Keratinocyte (primary cell): Measurements from ENCODE around the gene DUSP2. TPM values are rescaled to one million over a fixed set of nuclear protein-coding genes. Genes with fewer than 3 reads are reported as not detected.

Source experiments
- DNase-seq: peaks from one replicate; pipeline ENCODE4 v3.0.0-alpha.2; 2011; ENCODE audit warnings: low read depth, missing footprints, low spot score
- FAIRE-seq: peaks from 2 replicates; lab custom pipeline; 2011; peaks lifted over from hg19 to GRCh38; lab: Jason Lieb, UNC
- H2AFZ ChIP-seq: 2 replicates; pipeline ENCODE4 v1.6.0; 2012; ENCODE audit warnings: low read length, control low read depth, inconsistent platforms; ENCODE audit not compliant: control insufficient read depth
- H3K27ac ChIP-seq: 2 replicates; pipeline ENCODE4 v1.5.1; 2011; ENCODE audit warnings: low read length; ENCODE audit not compliant: control insufficient read depth, insufficient read depth
- H3K27me3 ChIP-seq: 3 replicates; pipeline ENCODE4 v1.6.0; 2011; ENCODE audit warnings: low read length; ENCODE audit not compliant: control insufficient read depth, insufficient read depth; ENCODE audit errors: extremely low read depth
- H3K36me3 ChIP-seq, 2 experiments: 2 replicates in 1 of 2; 3 replicates in 1 of 2; pipeline ENCODE4 v1.5.1; 2011; ENCODE audit warnings: low read length in 2 of 2, mild to moderate bottlenecking in 1 of 2; ENCODE audit not compliant: control insufficient read depth in 2 of 2, insufficient read depth in 2 of 2; ENCODE audit errors: extremely low read depth in 1 of 2
- H3K4me1 ChIP-seq: 3 replicates; pipeline ENCODE4 v1.5.1; 2011; ENCODE audit warnings: low read length; ENCODE audit not compliant: control insufficient read depth, insufficient read depth; ENCODE audit errors: extremely low read depth
- H3K4me2 ChIP-seq: 3 replicates; pipeline ENCODE4 v1.6.0; 2011; ENCODE audit warnings: low read depth, low read length; ENCODE audit not compliant: control insufficient read depth, insufficient read depth; ENCODE audit errors: extremely low read depth
- H3K4me3 ChIP-seq, 3 experiments: fragments of 200-600 bp in 1 of 3; sonication (generic) in 1 of 3; 2 replicates in 2 of 3; 3 replicates in 1 of 3; pipeline ENCODE4 v1.5.1; 2011 to 2016; ENCODE audit warnings: low read length in 3 of 3, mild to moderate bottlenecking in 3 of 3, control low read depth in 2 of 3, inconsistent platforms in 1 of 3, low read depth in 1 of 3, mixed read lengths in 1 of 3, mixed run types in 1 of 3, moderate library complexity in 1 of 3; ENCODE audit not compliant: control insufficient read depth in 2 of 3, insufficient read depth in 2 of 3; ENCODE audit errors: extremely low read depth in 1 of 3
- H3K79me2 ChIP-seq: 2 replicates; pipeline ENCODE4 v1.6.0; 2012; ENCODE audit warnings: low read length; ENCODE audit not compliant: control insufficient read depth, insufficient read depth
- H3K9ac ChIP-seq: 3 replicates; pipeline ENCODE4 v1.6.0; 2011; ENCODE audit warnings: low read length; ENCODE audit not compliant: control insufficient read depth, insufficient read depth; ENCODE audit errors: extremely low read depth
- H3K9me1 ChIP-seq: 3 replicates; pipeline ENCODE4 v1.6.0; 2011; ENCODE audit warnings: low read length; ENCODE audit not compliant: control insufficient read depth, insufficient read depth; ENCODE audit errors: extremely low read depth
- H3K9me3 ChIP-seq: 2 replicates; pipeline ENCODE4 v1.5.1; 2012; ENCODE audit warnings: low read depth, low read length; ENCODE audit not compliant: control insufficient read depth
- H4K20me1 ChIP-seq: 3 replicates; pipeline ENCODE4 v1.6.0; 2011; ENCODE audit warnings: low read length; ENCODE audit not compliant: control insufficient read depth, insufficient read depth; ENCODE audit errors: extremely low read depth
- EZH2 ChIP-seq: IDR thresholded peaks from one replicate; pipeline ENCODE4 v1.6.1; 2012; ENCODE audit warnings: inconsistent platforms, mild to moderate bottlenecking, low read length, moderate library complexity
- dilution Hi-C: fragments of 300-500 bp; cut with MboI; formaldehyde crosslinking; loops from one replicate; pipeline ENCODE4 v1.7.0; 2020; ENCODE audit warnings: low sequenced_read_pairs; ENCODE audit not compliant: extremely low pct_ligation_motif_present
- polyA plus RNA-seq, 5 experiments: library from polyadenylated mRNA; depleted of rRNA in 3 of 5; stranded (reverse) in 3 of 5; stranded (forward) in 1 of 5; unstranded in 1 of 5; fragments of >200 nt; gene quantifications; 1 replicate in 1 of 5; 2 replicates in 3 of 5; 3 replicates in 1 of 5; pipeline versions ENCODE4 v1.2.1 to v1.2.3, GENCODE V29; 2011 to 2012; ENCODE audit warnings: missing spikeins in 2 of 5, low read depth in 1 of 5, low replicate concordance in 1 of 5
- TF ChIP-seq, protein P1 (sequence below), 3 experiments: IDR thresholded peaks in 1 of 3; conservative IDR thresholded peaks in 1 of 3; optimal IDR thresholded peaks in 1 of 3; 2 replicates in 2 of 3; 3 replicates in 1 of 3; pipeline versions ENCODE3 to v1.5.1; 2011; ENCODE audit warnings: low read length in 3 of 3, mild to moderate bottlenecking in 3 of 3, moderate library complexity in 2 of 3, control low read depth in 1 of 3, inconsistent platforms in 1 of 3; ENCODE audit not compliant: insufficient read depth in 2 of 3; ENCODE audit errors: extremely low read depth in 1 of 3

DUSP2 gene
- polyA plus RNA-seq, 1 donor (not counting 4 experiments of a cell fraction or from before 2014, with no cell fraction given): 1.2 TPM

DNA sequence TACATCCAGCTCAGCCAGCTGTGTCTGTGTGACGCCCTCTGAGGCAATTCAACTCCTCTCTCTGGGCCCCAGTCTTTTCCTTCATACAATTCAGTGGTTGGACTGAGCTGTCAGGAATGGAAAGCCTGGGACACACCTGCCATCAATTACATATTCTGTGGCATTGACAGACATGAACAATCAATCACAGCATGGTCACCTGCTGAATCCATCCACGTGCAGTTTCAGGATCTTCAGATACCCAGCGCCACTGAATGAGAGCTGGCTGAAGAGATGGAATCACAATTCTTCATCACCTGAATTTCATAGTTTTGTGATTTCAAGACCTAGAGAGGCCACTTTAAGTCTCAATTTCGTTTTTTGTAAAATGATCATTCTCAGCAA is 34.0 kb downstream of the DUSP2 start:
- FAIRE-seq: no peak
- H3K27ac ChIP-seq: no peak overlapping the region
- no peaks in the 10 kb centered on the region for H3K9me1 ChIP-seq
- no peak overlapping the region for H2AFZ ChIP-seq
- no peak overlapping the region for H3K9ac ChIP-seq
- no peaks in the 10 kb centered on the region for H3K79me2 ChIP-seq
- no peak for DNase-seq
- H4K20me1 ChIP-seq: no peaks in the 10 kb centered on the region
- dilution Hi-C loops: no loop called here
- no peak for TF ChIP-seq EZH2
- TF ChIP-seq, protein P1, sequence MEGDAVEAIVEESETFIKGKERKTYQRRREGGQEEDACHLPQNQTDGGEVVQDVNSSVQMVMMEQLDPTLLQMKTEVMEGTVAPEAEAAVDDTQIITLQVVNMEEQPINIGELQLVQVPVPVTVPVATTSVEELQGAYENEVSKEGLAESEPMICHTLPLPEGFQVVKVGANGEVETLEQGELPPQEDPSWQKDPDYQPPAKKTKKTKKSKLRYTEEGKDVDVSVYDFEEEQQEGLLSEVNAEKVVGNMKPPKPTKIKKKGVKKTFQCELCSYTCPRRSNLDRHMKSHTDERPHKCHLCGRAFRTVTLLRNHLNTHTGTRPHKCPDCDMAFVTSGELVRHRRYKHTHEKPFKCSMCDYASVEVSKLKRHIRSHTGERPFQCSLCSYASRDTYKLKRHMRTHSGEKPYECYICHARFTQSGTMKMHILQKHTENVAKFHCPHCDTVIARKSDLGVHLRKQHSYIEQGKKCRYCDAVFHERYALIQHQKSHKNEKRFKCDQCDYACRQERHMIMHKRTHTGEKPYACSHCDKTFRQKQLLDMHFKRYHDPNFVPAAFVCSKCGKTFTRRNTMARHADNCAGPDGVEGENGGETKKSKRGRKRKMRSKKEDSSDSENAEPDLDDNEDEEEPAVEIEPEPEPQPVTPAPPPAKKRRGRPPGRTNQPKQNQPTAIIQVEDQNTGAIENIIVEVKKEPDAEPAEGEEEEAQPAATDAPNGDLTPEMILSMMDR (optimal IDR thresholded peaks at IDR 0.05 in 1 of 3, IDR thresholded peaks at IDR 0.05 in 1 of 3, conservative IDR thresholded peaks at IDR 0.05 in 1 of 3; ENCODE audit: extremely low read depth in 1 of 3, insufficient read depth in 2 of 3, low read length in 3 of 3): no peak
- H3K27me3 ChIP-seq: peaks cover 21% of the 10 kb centered on the region
- no peaks in the 10 kb centered on the region for H3K4me1 ChIP-seq
- H3K9me3 ChIP-seq: no peaks in the 10 kb centered on the region
- H3K4me3 ChIP-seq: no peak overlapping the region
- no peaks in the 10 kb centered on the region for H3K36me3 ChIP-seq
- no peak overlapping the region for H3K4me2 ChIP-seq

DNA sequence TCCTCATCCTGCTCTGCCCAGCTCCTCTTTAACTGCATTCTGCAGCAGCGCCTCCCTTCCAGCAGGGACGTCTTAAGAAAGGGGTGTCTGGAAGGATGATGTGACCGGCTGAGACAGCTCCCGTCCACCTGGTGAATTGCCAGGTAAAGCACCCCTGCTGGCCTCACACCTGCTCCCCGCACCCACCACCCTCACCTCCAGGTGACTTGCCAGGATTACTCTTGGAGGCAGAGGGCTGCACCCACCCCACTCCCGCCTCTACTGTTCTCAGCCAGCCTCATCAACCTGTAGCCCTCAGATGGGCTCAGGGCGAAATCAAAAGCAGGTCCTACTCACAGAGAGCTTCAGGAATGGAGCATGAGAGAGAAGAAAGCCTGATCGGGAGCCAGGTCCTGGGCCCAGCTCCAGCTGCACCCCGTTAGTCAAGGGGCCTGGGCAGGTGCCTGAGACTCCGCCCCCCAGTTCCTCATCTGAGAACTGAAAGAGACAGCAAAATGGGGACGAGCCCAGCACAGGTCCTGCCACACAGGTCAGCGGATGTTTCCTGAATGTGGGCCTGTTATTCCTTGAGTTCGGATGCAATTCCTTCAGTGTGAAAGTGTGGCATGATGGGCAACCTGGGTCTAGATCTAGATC is 34.5 kb downstream of the DUSP2 start:
- H3K79me2 ChIP-seq: no peaks in the 10 kb centered on the region
- peaks cover 17% of the 10 kb centered on the region for H3K27me3 ChIP-seq

More for the DNA sequence above, 34.5 kb downstream of the DUSP2 start:
- H3K36me3 ChIP-seq: no peaks in the 10 kb centered on the region
- H3K9me1 ChIP-seq: no peaks in the 10 kb centered on the region
- no peaks in the 10 kb centered on the region for H3K4me1 ChIP-seq
- no peaks in the 10 kb centered on the region for H3K9me3 ChIP-seq
- TF ChIP-seq EZH2: no peak
- TF ChIP-seq, protein P1 (optimal IDR thresholded peaks at IDR 0.05 in 1 of 3, IDR thresholded peaks at IDR 0.05 in 1 of 3, conservative IDR thresholded peaks at IDR 0.05 in 1 of 3; ENCODE audit: extremely low read depth in 1 of 3, insufficient read depth in 2 of 3, low read length in 3 of 3): no peak
- no peak overlapping the region for H3K4me2 ChIP-seq
- no peak overlapping the region for H3K4me3 ChIP-seq
- no peak overlapping the region for H2AFZ ChIP-seq
- no peak for DNase-seq
- no peak overlapping the region for H3K27ac ChIP-seq
- no peak for FAIRE-seq
- H4K20me1 ChIP-seq: no peaks in the 10 kb centered on the region
- H3K9ac ChIP-seq: no peak overlapping the region
- dilution Hi-C loops: no loop called here
